HK-2 (cell line): ENCODE results near the gene MPPED2.

ENCODE experiments used
- DNase-seq: peaks from one replicate; pipeline ENCODE4 v3.0.0-alpha.2; 2018; ENCODE audit not compliant: unreplicated experiment

MPPED2 gene

GRCh38 chr11:30364139-30364836 is 221.9 kb downstream of the MPPED2 start:
- DNase-seq, result no peak

- DNase-seq, result no peak
These were observed 225.4 kb downstream of the MPPED2 start for GRCh38 chr11:30360741-30361140.
